ENCODE measurements around the gene SPATA24.
"Not testable (repeated sequence)": the region's sequence is repeated elsewhere in the genome, so short reads cannot be mapped to it uniquely, and the experiment has no call there.

The SPATA24 gene

DNA sequence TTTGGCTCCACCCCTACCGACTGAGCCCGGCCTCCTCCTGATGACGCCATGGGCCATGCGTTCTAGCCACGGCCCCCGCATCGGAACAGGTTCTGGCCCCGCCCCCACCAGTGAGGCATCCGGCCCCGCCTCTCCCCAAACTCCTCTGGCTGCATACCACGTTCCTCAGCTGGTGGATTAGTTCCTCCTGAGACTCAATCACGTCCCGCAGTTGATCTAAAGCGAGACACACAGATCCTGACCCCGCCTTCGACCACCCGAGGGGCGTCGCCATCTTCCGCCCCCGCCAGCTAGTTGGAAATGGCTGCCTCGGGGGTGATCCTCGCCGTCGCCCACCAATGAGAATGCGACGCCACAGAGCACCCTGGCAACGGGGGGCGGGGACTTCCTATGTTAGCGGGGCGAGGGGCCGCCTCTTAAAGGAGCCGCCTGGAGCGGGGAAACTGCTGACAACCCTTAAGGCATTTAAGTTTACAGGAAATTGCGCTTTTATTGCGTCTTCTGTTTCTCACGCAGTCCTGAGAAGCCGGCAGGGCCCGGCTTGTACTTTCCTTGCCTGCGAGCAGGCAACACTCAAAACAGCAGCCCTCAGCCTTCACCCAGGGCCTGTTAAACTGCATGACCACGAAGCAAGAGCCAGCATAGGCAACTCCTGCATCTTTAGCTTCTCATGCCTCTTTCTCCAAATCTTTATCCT is at the start of gene SPATA24:
Gene SPATA24 (minus strand): TSS at position 303 of the 697 bp plus-strand sequence. CDS start 29 bp downstream, at position 274.
- FAIRE-seq: peak; percentile 94

DNA sequence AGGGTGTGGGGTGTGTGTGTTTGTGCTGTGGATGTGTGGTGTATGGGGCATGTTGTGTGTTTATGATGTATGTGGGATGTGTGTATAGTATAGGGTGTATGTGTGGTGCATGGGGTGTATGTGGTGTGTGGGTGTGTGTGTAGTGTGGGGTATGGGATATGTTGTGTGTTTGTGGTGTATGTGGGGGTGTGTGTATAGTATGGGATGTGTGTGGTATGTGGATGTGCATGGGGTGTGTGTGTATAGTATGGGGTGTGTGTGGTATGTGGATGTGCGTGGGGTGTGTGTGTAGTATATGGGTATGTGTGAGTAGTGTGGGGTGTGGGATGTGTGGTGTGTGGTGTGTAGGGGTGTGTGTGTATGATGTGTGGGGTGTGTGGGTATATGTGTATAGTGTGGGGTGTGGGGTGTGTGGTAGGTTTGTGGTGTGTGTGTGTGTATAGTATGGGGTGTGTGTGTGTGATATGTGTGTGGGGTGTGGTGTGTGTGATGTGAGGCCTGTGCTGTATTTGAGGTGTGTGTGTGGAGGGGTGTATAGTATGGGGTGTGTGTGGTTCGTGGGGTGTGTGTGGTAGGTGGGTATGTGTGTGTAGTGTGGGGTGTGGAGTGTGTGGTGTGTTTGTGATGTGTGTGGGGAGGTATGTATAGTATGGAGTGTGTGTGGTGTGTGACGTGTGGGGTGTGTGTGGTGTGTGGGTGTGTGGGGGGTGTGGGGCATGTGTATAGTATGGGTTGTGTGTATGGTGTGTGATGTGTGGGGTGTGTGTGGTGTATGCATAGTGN is 48.2 kb upstream of the SPATA24 start:
- FAIRE-seq: no peak

GRCh38 chr5:139451176-139451575 is 47.3 kb upstream of the SPATA24 start:
- no peak for FAIRE-seq

DNA sequence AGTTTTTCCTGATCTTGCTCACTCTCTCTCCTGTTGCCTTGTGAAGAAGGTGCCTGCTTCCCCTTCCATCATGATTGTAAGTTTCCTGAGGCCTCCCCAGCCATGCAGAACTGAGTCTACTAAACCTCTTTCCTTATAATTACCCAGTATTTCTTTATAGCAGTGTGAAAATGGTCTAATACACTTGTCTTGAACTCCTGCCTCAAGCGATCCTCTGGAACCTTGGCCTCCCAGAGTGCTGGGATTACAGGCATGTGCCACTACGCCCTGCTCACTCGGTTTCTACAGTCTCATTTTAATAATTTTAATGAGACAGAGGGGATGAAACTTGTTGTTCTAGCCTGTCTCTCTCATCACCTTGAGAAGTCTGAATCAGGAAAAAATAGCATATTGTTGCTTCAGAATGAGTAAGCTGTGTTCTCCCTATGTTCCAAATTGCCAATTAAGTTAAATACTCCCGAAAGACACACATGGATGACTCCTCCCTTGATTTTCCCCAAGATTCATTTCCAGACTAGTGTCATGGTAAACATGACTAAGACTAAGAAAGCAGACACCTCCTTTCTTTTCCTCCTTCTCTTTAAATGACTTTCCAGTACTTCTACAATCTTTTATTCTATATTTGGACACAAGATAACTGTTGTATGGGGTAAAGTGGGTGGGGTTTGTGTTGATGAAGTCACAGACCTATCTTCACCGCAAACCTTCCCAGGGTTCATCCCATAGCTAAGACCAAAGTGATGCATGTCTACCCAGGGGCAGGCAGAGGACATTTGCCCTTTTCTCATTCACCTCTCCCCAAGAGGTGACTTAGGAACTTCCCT is 43.3 kb upstream of the SPATA24 start:
- no peak for FAIRE-seq

GRCh38 chr5:139445325-139446170 is 41.7 kb upstream of the SPATA24 start:
- FAIRE-seq: no peak

DNA sequence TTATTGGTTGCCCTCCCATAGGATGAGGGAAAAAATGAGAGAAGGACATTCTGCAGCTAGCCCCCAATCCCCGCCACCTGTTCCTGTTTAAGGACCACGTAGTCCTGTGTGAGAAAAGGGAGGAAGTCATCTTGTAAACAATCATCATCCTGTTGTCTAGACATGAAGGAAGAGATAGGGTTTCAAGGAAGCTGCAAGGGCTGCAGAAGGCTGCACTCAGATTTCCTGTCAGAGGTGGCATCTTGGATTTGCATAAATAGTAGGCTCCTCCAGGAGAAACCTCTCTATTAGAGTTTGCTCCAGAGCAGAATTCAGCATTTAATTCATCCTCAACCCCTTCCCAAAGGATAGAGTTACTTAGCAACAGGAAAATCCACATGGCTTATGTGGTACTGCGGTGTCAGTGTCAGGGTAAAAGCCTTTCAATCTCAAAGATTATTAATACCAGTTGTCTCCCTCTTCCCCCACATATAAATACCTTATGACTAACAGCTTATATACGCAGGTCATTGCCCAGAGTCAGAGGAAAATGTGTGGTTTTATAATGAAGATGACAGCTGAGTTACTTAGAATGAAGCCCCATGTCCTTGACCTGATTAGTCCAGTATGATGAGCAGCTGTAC is 40.1 kb upstream of the SPATA24 start:
- no peak for FAIRE-seq

DNA sequence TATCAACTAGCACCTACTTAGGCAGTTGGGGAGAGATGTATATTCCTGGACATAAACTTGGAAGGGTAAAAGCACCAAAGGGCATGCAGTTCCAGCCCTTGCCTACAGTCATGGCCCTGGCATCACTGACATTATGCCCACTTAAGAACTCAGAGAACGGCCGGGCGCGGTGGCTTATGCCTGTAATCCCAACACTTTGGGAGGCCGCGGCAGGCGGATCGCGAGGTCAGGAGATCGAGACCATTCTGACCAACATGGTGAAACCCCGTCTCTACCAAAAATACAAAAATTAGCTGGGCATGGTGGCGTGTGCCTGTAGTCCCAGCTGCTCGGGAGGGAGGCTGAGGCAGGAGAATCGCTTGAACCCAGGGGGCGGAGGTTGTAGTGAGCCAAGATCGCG is 36.5 kb upstream of the SPATA24 start:
- not testable (repeated sequence) for FAIRE-seq

DNA sequence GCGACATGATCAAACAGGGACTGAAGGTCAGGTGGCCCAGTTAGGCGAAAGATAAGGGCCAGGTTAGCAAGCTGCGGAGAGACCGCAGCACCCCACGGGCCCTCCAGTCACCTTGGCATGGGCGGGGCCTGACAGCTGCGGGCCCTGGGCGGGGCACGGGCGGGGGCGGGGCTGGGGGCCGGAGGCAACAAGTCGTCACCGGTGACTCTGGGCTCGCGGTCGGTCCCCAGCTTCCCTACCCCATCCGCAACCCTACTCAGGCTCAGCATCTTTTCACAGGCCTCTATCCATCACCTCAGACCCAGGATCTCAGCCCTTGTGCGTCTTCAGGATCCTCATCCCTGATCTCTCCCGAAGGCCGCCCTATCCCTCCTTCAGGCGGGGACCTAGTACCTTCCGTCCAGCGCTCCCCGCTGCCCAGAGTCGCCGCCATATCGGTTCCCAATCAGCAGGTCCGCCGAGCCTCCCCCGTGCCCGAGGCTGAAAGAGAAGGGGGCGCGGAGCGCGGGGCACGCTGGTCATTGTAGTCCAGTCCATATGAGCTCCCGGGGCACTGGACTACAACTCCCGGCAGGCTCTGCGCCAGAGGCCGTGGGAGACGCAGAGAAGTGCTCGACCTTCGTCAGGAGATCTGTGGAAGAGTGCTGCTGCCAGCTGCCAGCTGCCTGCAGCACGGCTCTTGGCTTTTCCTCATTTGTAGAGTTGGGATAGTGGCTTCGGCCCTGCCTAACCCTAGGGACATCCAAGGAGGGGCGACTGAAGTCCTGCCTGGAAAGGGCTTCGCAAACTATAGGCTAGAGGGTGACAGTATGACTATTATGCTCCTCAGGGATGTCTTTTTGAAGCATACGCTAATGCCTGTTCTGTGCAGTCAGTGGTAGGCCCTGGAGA is 35.4 kb upstream of the SPATA24 start, which contains the start of gene DNAJC18:
Gene DNAJC18 (minus strand): TSS at position 513 of the 891 bp plus-strand sequence. CDS start 80 bp downstream, at position 433.
- peak; percentile 82 for FAIRE-seq

DNA sequence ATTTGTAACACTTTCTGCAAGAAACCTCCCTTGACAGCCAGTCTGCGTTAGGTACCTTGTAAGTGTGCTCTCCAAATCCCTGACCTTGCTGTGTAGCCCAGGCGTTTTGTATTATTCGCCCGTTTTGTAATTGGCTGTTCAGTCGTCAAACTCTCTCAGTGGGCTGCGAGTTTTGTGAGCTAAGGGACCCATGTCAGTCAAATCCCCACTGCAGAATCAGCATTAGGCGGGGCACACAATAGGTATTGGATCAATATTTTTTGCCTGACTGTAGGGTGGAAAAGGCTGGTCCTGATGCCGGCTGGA is 34.8 kb upstream of the SPATA24 start:
- no peak for FAIRE-seq

DNA sequence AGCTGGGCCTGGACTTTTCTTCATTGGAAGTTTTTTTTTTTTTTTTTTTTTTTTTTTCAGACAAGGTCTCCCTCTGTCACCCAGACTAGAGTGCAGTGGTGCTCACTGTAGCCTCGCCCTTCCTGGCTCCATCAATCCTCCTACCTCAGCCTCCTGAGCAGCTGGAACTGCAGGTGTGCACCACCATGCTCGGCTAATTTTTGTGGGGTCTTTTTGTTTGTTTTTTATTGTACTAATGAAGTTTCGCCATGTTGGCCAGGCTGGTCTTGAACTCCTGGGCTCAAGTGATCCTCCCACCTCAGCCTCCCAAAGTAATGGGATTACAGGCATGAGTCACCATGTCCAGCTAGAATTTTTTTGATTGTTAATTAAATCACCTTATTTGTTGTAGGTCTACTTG is 31.8 kb upstream of the SPATA24 start:
- no peak for FAIRE-seq

- FAIRE-seq: no peak
Observed at GRCh38 chr5:139431706-139432105, 27.8 kb upstream of the SPATA24 start.

- FAIRE-seq: no peak
Observed at GRCh38 chr5:139430015-139430414, 26.1 kb upstream of the SPATA24 start.

- no peak for FAIRE-seq
Observed at GRCh38 chr5:139426203-139426885, 22.5 kb upstream of the SPATA24 start.

- no peak for FAIRE-seq
Observed at GRCh38 chr5:139425497-139425896, 21.6 kb upstream of the SPATA24 start.

- FAIRE-seq: peak; percentile 93
Observed at GRCh38 chr5:139422307-139422893, 18.5 kb upstream of the SPATA24 start.

- no peak for FAIRE-seq
Observed at GRCh38 chr5:139419226-139420192, 15.6 kb upstream of the SPATA24 start.

DNA sequence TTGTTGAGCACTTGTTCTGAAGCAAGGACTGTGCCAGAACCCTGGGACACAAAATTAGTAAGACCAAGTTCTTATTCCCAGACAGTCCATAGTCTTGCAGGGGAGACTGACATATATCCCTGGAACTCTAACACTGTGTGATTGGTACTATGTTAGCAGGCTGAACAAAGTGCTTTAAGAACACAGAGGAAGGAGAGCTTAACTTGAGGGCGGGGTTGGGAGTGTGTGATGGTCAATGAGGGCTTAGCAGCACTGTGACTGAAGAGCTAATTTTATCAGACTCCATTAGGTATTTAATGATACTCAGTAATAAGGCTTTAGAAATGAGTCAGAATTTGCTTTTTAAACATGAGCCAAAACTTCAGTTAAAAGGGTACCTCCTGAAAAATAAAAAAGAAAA is 14.9 kb upstream of the SPATA24 start:
- no peak for FAIRE-seq

DNA sequence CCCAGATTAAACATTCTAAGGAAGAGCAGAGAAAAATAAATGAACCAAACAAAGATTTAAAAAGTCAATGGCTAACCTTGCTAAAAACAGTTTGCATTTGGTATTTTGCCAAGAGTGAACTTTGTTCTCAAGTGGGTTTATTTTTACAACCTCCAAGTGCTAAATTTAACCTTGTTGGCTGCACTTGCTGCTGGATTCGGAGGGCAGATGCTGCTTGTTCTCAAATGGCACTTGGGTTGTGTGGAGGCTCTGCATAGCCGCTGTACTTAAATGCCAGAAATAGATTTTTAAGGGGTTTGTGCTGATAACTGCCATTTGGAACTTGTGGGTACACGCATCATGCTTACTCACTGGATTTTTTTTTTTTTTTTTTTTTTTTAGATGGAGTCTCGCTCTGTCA is 13.3 kb upstream of the SPATA24 start:
- FAIRE-seq: no peak

- FAIRE-seq: no peak
Observed at GRCh38 chr5:139416651-139417050, 12.8 kb upstream of the SPATA24 start.
